HT-29 (cell line): ENCODE results near the gene PCDHB16. TPM values are rescaled to one million over a fixed set of nuclear protein-coding genes. Genes with fewer than 3 reads are reported as not detected.
"Not testable (repeated sequence)": the region's sequence is repeated elsewhere in the genome, so short reads cannot be mapped to it uniquely, and the experiment has no call there.

ENCODE experiments used
- DNase-seq: peaks from one replicate; pipeline ENCODE4 v3.0.0-alpha.2; 2015; ENCODE audit warnings: low spot score
- total RNA-seq: library from RNA; depleted of rRNA; stranded (reverse); fragments of >200 nt; shearing (Covaris generic); gene quantifications from 2 replicates; pipeline ENCODE4 v1.2.3, GENCODE V29; 2014; rRNA removed

PCDHB16 gene
- total RNA-seq: 0.05 and 0.69 TPM in 2 replicates

- DNase-seq: peak; percentile 35
Observed at GRCh38 chr5:141182248-141182647, at the start of gene PCDHB16. Gene PCDHB16, plus strand, starts transcription at chr5:141182387. Its CDS starts 173 bp downstream, at chr5:141182560.

GRCh38 chr5:141135030-141135717 is 47.0 kb upstream of the PCDHB16 start, which contains the start of gene PCDHB5:
Gene PCDHB5, plus strand, starts transcription at chr5:141135206. Its CDS starts 229 bp downstream, at chr5:141135435.
- DNase-seq: no peak

DNA sequence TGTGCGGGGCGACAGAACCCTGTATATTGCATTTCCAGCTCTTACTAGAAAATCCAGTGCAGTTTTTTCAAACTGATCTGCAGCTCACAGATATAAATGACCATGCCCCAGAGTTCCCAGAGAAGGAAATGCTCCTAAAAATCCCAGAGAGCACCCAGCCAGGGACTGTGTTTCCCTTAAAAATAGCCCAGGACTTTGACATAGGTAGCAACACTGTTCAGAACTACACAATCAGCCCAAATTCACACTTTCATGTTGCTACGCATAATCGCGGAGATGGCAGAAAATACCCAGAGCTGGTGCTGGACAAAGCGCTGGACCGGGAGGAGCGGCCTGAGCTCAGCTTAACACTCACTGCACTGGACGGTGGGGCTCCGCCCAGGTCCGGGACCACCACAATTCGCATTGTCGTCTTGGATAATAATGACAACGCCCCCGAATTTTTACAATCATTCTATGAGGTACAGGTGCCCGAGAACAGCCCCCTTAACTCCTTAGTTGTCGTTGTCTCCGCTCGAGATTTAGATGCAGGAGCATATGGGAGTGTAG is 46.4 kb upstream of the PCDHB16 start:
- no peak for DNase-seq

- DNase-seq: not testable (repeated sequence)
Observed at GRCh38 chr5:141137346-141137745, 44.8 kb upstream of the PCDHB16 start.

- DNase-seq: no peak
Observed at GRCh38 chr5:141149812-141150211, 32.4 kb upstream of the PCDHB16 start, which contains the start of gene PCDHB6. Gene PCDHB6, plus strand, starts transcription at chr5:141150057. Its CDS starts 201 bp downstream, at chr5:141150258.

- DNase-seq: no peak
Observed at GRCh38 chr5:141150224-141150992, 31.8 kb upstream of the PCDHB16 start.

DNA sequence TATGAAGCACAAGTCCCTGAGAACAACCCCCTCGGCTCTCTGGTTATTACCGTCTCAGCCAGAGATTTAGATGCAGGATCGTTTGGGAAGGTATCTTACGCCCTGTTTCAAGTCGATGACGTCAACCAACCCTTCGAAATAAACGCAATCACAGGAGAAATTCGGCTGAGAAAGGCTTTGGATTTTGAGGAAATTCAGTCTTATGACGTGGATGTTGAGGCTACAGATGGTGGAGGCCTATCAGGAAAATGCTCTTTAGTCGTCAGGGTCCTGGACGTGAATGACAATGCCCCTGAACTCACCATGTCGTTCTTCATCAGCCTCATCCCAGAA is 31.2 kb upstream of the PCDHB16 start:
- no peak for DNase-seq

DNA sequence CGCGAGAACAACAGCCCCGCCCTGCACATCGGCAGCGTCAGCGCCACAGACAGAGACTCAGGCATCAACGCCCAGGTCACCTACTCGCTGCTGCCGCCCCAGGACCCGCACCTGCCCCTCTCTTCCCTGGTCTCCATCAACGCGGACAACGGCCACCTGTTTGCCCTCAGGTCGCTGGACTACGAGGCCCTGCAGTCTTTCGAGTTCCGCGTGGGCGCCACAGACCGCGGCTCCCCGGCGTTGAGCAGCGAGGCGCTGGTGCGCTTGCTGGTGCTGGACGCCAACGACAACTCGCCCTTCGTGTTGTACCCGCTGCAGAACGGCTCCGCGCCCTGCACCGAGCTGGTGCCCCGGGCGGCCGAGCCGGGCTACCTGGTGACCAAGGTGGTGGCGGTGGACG is 30.6 kb upstream of the PCDHB16 start:
- DNase-seq: not testable (repeated sequence)

- not testable (repeated sequence) for DNase-seq
Observed at GRCh38 chr5:141152096-141152495, 30.1 kb upstream of the PCDHB16 start.

DNA sequence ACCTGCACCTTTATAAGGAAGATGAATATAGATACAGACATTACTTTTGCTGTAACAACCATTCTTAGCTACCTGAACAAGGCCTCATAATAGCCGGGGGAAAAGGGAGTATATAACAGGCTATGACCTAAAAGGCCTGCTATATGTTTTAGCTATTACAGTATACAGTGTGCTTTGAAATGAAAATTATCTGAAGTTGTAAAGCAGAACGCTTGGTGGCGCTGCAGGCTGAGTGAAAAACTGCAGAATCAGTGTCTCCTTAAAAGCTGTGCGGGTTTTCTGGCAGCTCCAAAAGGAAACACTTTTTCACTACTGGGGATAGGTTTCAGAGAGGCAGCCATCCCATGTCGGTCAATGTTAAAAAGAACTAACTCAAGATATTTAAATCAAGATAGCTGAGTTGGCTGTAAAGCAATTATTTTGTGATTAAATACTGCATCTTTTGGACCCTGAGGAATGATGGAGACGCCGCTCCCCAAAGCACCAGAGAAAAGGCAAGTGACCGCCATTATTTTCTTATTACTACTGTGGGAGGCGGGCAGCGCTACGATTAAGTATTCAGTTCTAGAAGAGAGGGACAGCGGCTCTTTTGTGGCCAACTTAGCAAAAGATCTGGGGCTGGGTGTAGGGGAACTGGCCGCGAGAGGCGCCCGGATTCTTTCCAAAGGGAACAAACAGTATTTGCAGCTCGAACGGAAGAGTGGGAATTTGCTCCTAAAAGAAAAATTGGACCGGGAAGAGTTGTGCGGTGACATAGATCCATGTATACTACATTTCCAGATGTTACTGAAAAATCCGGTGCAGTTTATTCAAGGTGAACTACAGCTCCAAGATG is 26.4 kb upstream of the PCDHB16 start:
- DNase-seq: no peak

GRCh38 chr5:141157356-141157755 is 24.8 kb upstream of the PCDHB16 start:
- DNase-seq: not testable (repeated sequence)

DNA sequence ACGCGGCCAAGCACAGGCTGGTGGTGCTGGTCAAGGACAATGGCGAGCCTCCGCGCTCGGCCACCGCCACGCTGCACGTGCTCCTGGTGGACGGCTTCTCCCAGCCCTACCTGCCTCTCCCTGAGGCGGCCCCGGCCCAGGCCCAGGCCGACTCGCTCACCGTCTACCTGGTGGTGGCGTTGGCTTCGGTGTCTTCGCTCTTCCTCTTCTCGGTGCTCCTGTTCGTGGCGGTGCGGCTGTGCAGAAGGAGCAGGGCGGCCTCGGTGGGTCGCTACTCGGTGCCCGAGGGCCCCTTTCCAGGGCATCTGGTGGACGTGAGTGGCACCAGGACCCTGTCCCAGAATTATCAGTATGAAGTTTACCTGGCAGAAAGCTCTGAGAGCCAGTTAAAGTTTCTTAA is 24.3 kb upstream of the PCDHB16 start:
- not testable (repeated sequence) for DNase-seq

- DNase-seq: peak; percentile 16
Observed at GRCh38 chr5:141172381-141173204, 9.6 kb upstream of the PCDHB16 start, which contains the start of gene PCDHB7. Gene PCDHB7, plus strand, starts transcription at chr5:141172644. Its CDS starts 192 bp downstream, at chr5:141172836.

DNA sequence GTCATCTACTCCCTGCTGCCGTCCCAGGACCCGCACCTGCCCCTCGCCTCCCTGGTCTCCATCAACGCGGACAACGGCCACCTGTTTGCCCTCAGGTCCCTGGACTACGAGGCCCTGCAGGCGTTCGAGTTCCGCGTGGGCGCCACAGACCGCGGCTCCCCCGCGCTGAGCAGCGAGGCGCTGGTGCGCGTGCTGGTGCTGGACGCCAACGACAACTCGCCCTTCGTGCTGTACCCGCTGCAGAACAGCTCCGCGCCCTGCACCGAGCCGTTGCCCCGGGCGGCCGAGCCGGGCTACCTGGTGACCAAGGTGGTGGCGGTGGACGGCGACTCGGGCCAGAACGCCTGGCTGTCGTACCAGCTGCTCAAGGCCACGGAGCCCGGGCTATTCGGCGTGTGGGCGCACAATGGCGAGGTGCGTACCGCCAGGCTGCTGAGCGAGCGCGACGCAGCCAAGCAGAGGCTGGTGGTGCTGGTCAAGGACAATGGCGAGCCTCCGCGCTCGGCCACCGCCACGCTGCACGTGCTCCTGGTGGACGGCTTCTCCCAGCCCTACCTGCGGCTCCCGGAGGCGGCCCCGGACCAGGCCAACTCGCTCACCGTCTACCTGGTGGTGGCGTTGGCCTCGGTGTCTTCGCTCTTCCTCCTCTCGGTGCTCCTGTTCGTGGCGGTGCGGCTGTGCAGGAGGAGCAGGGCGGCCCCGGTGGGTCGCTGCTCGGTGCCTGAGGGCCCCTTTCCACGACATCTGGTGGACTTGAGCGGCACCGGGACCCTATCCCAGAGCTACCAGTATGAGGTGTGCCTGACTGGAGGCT is 7.7 kb upstream of the PCDHB16 start:
- DNase-seq: not testable (repeated sequence)

GRCh38 chr5:141175933-141176332 is 6.3 kb upstream of the PCDHB16 start:
- DNase-seq: no peak

DNA sequence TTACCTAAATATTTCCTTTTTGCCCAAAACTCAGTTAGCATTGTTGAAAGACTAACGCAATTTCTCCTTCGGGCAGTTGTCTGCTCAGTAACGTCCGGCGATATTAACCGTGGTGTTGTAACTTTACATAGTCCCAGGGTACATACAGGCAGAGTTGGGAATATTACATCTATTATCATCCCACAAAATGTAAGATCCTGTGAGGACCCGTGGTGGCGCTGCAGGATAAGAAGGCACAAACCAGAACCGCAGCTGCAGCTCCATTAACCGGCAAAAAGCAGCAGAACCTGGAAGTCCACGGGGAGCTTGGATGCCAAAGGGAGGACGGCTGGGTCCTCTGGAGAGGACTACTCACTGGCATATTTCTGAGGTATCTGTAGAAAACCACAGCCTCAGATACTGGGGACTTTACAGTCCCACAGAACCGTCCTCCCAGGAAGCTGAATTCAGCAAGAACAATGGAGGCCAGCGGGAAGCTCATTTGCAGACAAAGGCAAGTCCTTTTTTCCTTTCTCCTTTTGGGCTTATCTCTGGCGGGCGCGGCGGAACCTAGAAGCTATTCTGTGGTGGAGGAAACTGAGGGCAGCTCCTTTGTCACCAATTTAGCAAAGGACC is 4.5 kb upstream of the PCDHB16 start, which contains the start of gene PCDHB8:
Gene PCDHB8, plus strand, starts transcription at position 214 of the 615 bp plus-strand sequence. Its CDS starts 245 bp downstream, at position 459.
- not testable (repeated sequence) for DNase-seq

- DNase-seq: not testable (repeated sequence)
Observed at GRCh38 chr5:141179371-141179770, 2.8 kb upstream of the PCDHB16 start.

DNA sequence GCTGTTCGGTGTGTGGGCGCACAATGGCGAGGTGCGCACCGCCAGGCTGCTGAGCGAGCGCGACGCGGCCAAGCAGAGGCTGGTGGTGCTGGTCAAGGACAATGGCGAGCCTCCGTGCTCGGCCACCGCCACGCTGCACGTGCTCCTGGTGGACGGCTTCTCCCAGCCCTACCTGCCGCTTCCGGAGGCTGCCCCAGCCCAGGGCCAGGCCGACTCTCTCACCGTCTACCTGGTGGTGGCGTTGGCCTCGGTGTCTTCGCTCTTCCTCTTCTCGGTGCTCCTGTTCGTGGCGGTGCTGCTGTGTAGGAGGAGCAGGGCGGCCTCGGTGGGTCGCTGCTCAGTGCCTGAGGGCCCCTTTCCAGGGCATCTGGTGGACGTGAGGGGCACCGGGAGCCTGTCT is 2.3 kb upstream of the PCDHB16 start:
- not testable (repeated sequence) for DNase-seq

DNA sequence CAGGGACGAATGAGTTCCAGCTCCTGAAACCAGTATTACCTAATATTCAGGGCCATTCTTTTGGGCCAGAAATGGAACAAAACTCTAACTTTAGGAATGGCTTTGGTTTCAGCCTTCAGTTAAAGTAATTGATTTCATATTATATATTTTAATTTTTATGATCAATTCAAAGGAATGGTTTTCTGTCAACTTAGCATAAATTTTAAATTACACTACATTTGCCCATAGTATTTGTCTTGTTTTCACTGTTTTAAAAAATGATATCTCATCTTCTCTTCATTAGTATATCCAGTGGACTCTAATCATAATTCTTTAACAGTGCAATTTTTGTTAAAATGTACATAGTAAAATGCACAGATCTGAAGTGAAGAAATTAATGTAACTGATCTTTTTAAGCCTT is 1.9 kb upstream of the PCDHB16 start:
- no peak for DNase-seq
